MM.1S (cell line): ENCODE data around the gene PKD1.
A peak's percentile ranks its signal among the peaks of the same experiment; 100 is the strongest.

Source experiments
- DNase-seq: peaks from one replicate; pipeline ENCODE4 v3.0.0-alpha.2; 2015
- H2AFZ ChIP-seq: fragments of 300-600 bp; sonication (generic); 2 replicates; pipeline ENCODE4 v1.6.0; 2016; ENCODE audit warnings: antibody characterized with exemption, low read length
- H3F3A ChIP-seq: fragments of 300-600 bp; sonication (generic); 2 replicates; pipeline ENCODE4 v1.6.1; 2016; ENCODE audit warnings: mild to moderate bottlenecking, antibody characterized with exemption, low read length, moderate library complexity, mixed read lengths; ENCODE audit not compliant: insufficient read depth
- H3K27ac ChIP-seq: fragments of 300-600 bp; sonication (generic); 2 replicates; pipeline ENCODE4 v1.5.1; 2016; ENCODE audit warnings: mild to moderate bottlenecking, low read length
- H3K27me3 ChIP-seq: fragments of 300-600 bp; sonication (generic); replicated peaks from 2 replicates; pipeline ENCODE4 v1.6.0; 2016; ENCODE audit warnings: low read length; ENCODE audit not compliant: insufficient read depth
- H3K36me3 ChIP-seq: fragments of 300-600 bp; sonication (generic); replicated peaks from 2 replicates; pipeline ENCODE4 v1.6.1; 2016; ENCODE audit warnings: mild to moderate bottlenecking, low read length, mixed read lengths; ENCODE audit not compliant: insufficient read depth
- H3K4me1 ChIP-seq: fragments of 300-600 bp; sonication (generic); 2 replicates; pipeline ENCODE4 v1.6.1; 2016; ENCODE audit warnings: low read length, mixed read lengths
- H3K4me2 ChIP-seq: fragments of 300-600 bp; sonication (generic); 2 replicates; pipeline ENCODE4 v1.6.0; 2016; ENCODE audit warnings: low read depth, low read length
- H3K4me3 ChIP-seq: fragments of 300-600 bp; sonication (generic); 2 replicates; pipeline ENCODE4 v1.5.1; 2016; ENCODE audit warnings: low read length, mixed read lengths
- H3K79me2 ChIP-seq: fragments of 300-600 bp; sonication (generic); 2 replicates; pipeline ENCODE4 v1.6.1; 2016; ENCODE audit warnings: mixed run types, low read length, mixed read lengths
- H3K9ac ChIP-seq: fragments of 300-600 bp; sonication (generic); 2 replicates; pipeline ENCODE4 v1.6.1; 2016; ENCODE audit warnings: low read length, mixed read lengths
- H3K9me2 ChIP-seq: fragments of 300-600 bp; sonication (generic); replicated peaks from 2 replicates; pipeline ENCODE4 v1.6.1; 2016; ENCODE audit warnings: mild to moderate bottlenecking, low read length, mixed read lengths; ENCODE audit not compliant: insufficient read depth
- H3K9me3 ChIP-seq: fragments of 300-600 bp; sonication (generic); replicated peaks from 2 replicates; pipeline ENCODE4 v1.6.1; 2016; ENCODE audit warnings: mild to moderate bottlenecking, low read length, mixed read lengths; ENCODE audit not compliant: insufficient read depth
- H4K20me1 ChIP-seq: fragments of 300-600 bp; sonication (generic); 2 replicates; pipeline ENCODE4 v1.6.1; 2016; ENCODE audit warnings: mild to moderate bottlenecking, low read length, moderate library complexity, mixed read lengths; ENCODE audit not compliant: insufficient read depth
- CTCF ChIP-seq: fragments of 300-600 bp; sonication (generic); IDR thresholded peaks from 2 replicates; pipeline ENCODE4 v1.5.1; 2016; ENCODE audit warnings: antibody characterized with exemption, low read length, mixed read lengths
- EZH2 ChIP-seq: fragments of 300-600 bp; sonication (generic); optimal IDR thresholded peaks from 2 replicates; pipeline ENCODE3; 2017; ENCODE audit warnings: low read depth, mild to moderate bottlenecking, antibody characterized with exemption, low read length, mixed read lengths
- EZH2phosphoT487 ChIP-seq: fragments of 300-600 bp; sonication (generic); IDR thresholded peaks from 2 replicates; pipeline ENCODE4 v1.6.1; 2018; ENCODE audit warnings: antibody characterized with exemption, low read length

The PKD1 gene

GRCh38 chr16:2150418-2151187 is 14.9 kb upstream of the PKD1 start:
- TF ChIP-seq EZH2phosphoT487 (no peak), EZH2 (no peak), CTCF (no peak)
- no peak overlapping the region for H3K9ac ChIP-seq
- peak overlapping the region; percentile 99; the same call in 1 of the 2 replicates for H3K4me2 ChIP-seq
- peaks cover 29% of the 10 kb centered on the region for H3K4me1 ChIP-seq
- H3K27ac ChIP-seq = no peak overlapping the region
- peaks cover 37% of the 10 kb centered on the region for H4K20me1 ChIP-seq
- no peaks in the 10 kb centered on the region for H3K27me3 ChIP-seq
- H3K4me3 ChIP-seq = no peak overlapping the region
- H3K36me3 ChIP-seq = peaks cover 4% of the 10 kb centered on the region; the same call in 1 of the 2 replicates
- no peak for DNase-seq
- H2AFZ ChIP-seq = no peak overlapping the region
- peaks cover 26% of the 10 kb centered on the region for H3K79me2 ChIP-seq
- no peaks in the 10 kb centered on the region for H3K9me3 ChIP-seq
- no peaks in the 10 kb centered on the region for H3K9me2 ChIP-seq
- peaks cover 73% of the 10 kb centered on the region for H3F3A ChIP-seq

GRCh38 chr16:2149630-2150417 is 14.1 kb upstream of the PKD1 start:
- Histone ChIP-seq H3K4me2 (peak overlapping the region; percentile 99), H3K9ac (peak overlapping the region; percentile 60; the same call in 1 of the 2 replicates), H3K9me3 (no peaks in the 10 kb centered on the region), H3K27me3 (no peaks in the 10 kb centered on the region), H3K4me1 (peaks cover 29% of the 10 kb centered on the region), H3K27ac (no peak overlapping the region), H3K79me2 (peaks cover 23% of the 10 kb centered on the region), H3F3A (peaks cover 70% of the 10 kb centered on the region), H4K20me1 (peaks cover 37% of the 10 kb centered on the region), H3K9me2 (no peaks in the 10 kb centered on the region), H2AFZ (no peak overlapping the region), H3K4me3 (peak overlapping the region; percentile 67), H3K36me3 (peaks cover 4% of the 10 kb centered on the region; the same call in 1 of the 2 replicates)
- no peak for TF ChIP-seq EZH2phosphoT487
- no peak for TF ChIP-seq EZH2
- no peak for TF ChIP-seq CTCF
- peak; percentile 18 for DNase-seq

- Histone ChIP-seq H3K4me2 (peak overlapping the region; percentile 99), H3K27ac (no peak overlapping the region), H3K79me2 (peaks cover 14% of the 10 kb centered on the region), H3K4me1 (peaks cover 27% of the 10 kb centered on the region), H3F3A (peaks cover 61% of the 10 kb centered on the region), H3K4me3 (peak overlapping the region; percentile 67), H3K36me3 (peaks cover 3% of the 10 kb centered on the region; the same call in 1 of the 2 replicates), H3K9me3 (no peaks in the 10 kb centered on the region), H3K9ac (peak overlapping the region; percentile 60; the same call in 1 of the 2 replicates), H3K27me3 (no peaks in the 10 kb centered on the region), H3K9me2 (no peaks in the 10 kb centered on the region), H4K20me1 (peaks cover 36% of the 10 kb centered on the region), H2AFZ (peak overlapping the region; percentile 58)
- TF ChIP-seq EZH2 (no peak), CTCF (peak; percentile 12; the same call in 1 of the 2 replicates)
- DNase-seq = peak; percentile 42
These were observed 13.3 kb upstream of the PKD1 start for GRCh38 chr16:2148714-2149629.
